Endothelial cell (in vitro differentiated cells): ENCODE results near the gene FLRT2. TPM values are rescaled to one million over a fixed set of nuclear protein-coding genes. Genes with fewer than 3 reads are reported as not detected.

Experiments
- DNase-seq: peaks from one replicate; pipeline ENCODE4 v3.0.0; 2021; ENCODE audit warnings: low spot score
- H3K27ac Mint-ChIP-seq: one replicate; pipeline ENCODE4 v1.8.0; 2021; ENCODE audit warnings: mixed read lengths, inconsistent platforms; ENCODE audit not compliant: unreplicated experiment
- H3K27me3 Mint-ChIP-seq: one replicate; pipeline ENCODE4 v1.8.0; 2021; ENCODE audit warnings: mild to moderate bottlenecking, moderate library complexity, mixed read lengths, inconsistent platforms; ENCODE audit not compliant: unreplicated experiment
- H3K36me3 Mint-ChIP-seq: one replicate; pipeline ENCODE4 v1.8.0; 2021; ENCODE audit warnings: mild to moderate bottlenecking, low read depth, mixed read lengths, inconsistent platforms; ENCODE audit not compliant: unreplicated experiment
- H3K4me1 Mint-ChIP-seq: one replicate; pipeline ENCODE4 v1.8.0; 2021; ENCODE audit warnings: mild to moderate bottlenecking, mixed read lengths, inconsistent platforms; ENCODE audit not compliant: unreplicated experiment
- H3K4me3 Mint-ChIP-seq: one replicate; pipeline ENCODE4 v1.8.0; 2021; ENCODE audit warnings: mild to moderate bottlenecking, mixed read lengths, inconsistent platforms; ENCODE audit not compliant: unreplicated experiment
- H3K9me3 Mint-ChIP-seq: one replicate; pipeline ENCODE4 v1.8.0; 2021; ENCODE audit warnings: mixed read lengths, inconsistent platforms; ENCODE audit not compliant: unreplicated experiment
- total RNA-seq: library from RNA; stranded (reverse); fragmentation: NEBNext Ultra II Directional; extraction: Animal tissue kit (Norgen Biotek cat#: 25700); gene quantifications from one replicate; pipeline ENCODE4 v1.2.1, GENCODE V29; 2021; ENCODE audit not compliant: unreplicated experiment
- TF ChIP-seq, protein P1 (sequence below): fragments of 200-600 bp; sonication (generic); IDR thresholded peaks from one replicate; pipeline ENCODE4 v1.5.0; 2021; ENCODE audit warnings: antibody characterized with exemption; ENCODE audit not compliant: unreplicated experiment

The FLRT2 gene
- total RNA-seq, 1 donor from 2014 or later = 7.8 TPM

DNA sequence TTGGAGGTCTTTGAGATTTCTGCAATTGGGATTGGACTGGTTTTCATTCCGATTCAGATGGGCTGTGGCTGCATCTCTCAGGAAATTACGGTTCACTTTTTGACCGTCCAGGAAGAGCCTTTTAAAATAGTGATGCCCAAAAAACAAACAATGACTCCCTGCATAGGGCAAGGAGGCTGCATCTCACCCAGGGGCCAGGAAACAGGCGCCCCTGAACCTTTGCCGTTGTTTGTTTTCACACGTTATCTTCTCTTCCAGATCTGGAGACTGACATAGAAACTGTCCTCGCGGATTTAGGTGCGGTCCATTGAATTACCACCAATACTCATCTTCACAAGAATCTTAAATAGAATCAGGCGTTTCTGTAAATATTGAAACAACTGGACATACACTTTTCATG is 66.0 kb downstream of the FLRT2 start:
- Mint-ChIP-seq H3K27ac (no peak overlapping the region), H3K4me1 (peaks cover 20% of the 10 kb centered on the region)

DNA sequence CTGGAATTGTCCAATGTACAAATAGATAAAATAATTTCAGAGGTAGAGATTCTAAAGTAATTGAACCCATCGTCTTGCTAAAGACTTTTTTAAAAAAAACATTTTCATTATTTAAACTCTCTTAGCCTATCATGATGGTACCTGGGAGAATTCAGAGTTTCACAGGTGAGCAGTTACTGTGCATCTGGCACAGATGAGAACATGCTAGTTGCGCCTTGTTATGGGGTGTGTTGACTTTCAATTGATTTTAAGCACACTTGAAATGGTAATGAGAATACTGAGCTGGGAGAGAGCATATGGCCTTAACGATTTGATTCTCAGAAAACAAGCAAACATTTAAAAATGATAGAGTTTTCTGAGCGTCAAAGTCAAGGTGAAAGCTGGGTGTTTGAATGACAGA is 66.6 kb downstream of the FLRT2 start:
- H3K36me3 Mint-ChIP-seq = no peaks in the 10 kb centered on the region
- no peaks in the 10 kb centered on the region for H3K27me3 Mint-ChIP-seq
- no peak overlapping the region for H3K4me3 Mint-ChIP-seq
- no peaks in the 10 kb centered on the region for H3K9me3 Mint-ChIP-seq
- H3K4me1 Mint-ChIP-seq = peaks cover 20% of the 10 kb centered on the region
- H3K27ac Mint-ChIP-seq = no peak overlapping the region
- no peak for DNase-seq
- TF ChIP-seq, protein P1, sequence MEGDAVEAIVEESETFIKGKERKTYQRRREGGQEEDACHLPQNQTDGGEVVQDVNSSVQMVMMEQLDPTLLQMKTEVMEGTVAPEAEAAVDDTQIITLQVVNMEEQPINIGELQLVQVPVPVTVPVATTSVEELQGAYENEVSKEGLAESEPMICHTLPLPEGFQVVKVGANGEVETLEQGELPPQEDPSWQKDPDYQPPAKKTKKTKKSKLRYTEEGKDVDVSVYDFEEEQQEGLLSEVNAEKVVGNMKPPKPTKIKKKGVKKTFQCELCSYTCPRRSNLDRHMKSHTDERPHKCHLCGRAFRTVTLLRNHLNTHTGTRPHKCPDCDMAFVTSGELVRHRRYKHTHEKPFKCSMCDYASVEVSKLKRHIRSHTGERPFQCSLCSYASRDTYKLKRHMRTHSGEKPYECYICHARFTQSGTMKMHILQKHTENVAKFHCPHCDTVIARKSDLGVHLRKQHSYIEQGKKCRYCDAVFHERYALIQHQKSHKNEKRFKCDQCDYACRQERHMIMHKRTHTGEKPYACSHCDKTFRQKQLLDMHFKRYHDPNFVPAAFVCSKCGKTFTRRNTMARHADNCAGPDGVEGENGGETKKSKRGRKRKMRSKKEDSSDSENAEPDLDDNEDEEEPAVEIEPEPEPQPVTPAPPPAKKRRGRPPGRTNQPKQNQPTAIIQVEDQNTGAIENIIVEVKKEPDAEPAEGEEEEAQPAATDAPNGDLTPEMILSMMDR = no peak

More for the DNA sequence above, 66.0 kb downstream of the FLRT2 start:
- TF ChIP-seq, protein P1 = no peak
- H3K27me3 Mint-ChIP-seq = no peaks in the 10 kb centered on the region
- H3K36me3 Mint-ChIP-seq = no peaks in the 10 kb centered on the region
- peak; percentile 16 for DNase-seq
- H3K4me3 Mint-ChIP-seq = no peak overlapping the region
- no peaks in the 10 kb centered on the region for H3K9me3 Mint-ChIP-seq

DNA sequence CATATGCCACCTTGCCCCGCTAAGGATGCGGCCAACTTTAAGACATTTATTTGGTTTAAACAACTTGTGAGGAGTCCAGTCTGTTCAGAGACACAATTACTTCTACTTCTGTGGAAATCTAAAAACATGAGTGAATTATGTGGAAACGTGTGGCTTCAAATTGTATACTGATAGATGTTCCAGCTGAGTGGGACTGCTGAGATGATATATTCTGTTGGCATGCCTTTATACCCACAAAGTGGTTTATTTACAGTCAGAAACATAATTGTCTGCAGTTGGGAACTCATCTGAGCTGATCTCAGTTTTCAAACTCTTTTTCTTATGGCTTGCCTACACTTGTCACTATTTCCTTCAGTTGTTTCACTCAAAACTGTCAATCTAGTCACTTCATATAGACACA is 67.8 kb downstream of the FLRT2 start:
- TF ChIP-seq, protein P1 = no peak
- Mint-ChIP-seq H3K36me3 (no peaks in the 10 kb centered on the region), H3K27me3 (no peaks in the 10 kb centered on the region), H3K4me1 (peaks cover 20% of the 10 kb centered on the region), H3K9me3 (no peaks in the 10 kb centered on the region), H3K4me3 (no peak overlapping the region), H3K27ac (no peak overlapping the region)
- no peak for DNase-seq

DNA sequence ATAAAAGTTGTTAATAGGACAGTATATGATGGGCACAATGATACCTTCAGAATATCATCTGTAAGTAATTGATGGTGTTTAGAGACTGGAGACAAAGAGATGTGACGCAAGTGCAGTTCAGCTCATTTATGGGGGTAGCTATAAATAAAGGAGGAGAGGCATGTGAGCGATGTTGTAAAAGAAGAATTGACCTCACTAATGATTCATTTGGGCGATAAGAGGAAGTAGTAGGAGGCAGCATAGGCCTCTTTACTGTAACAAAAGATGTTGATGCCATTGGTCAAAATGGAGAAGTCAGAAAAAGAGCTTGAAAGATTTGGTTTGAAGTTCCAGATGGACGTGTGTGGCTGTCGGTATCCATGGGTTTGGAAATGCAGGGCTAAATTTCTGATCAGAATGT is 70.0 kb downstream of the FLRT2 start:
- DNase-seq = no peak
- H3K36me3 Mint-ChIP-seq = no peaks in the 10 kb centered on the region
- no peaks in the 10 kb centered on the region for H3K9me3 Mint-ChIP-seq
- no peak overlapping the region for H3K4me3 Mint-ChIP-seq
- TF ChIP-seq, protein P1 = no peak
- peaks cover 26% of the 10 kb centered on the region for H3K4me1 Mint-ChIP-seq
- H3K27me3 Mint-ChIP-seq = no peaks in the 10 kb centered on the region
- no peak overlapping the region for H3K27ac Mint-ChIP-seq

DNA sequence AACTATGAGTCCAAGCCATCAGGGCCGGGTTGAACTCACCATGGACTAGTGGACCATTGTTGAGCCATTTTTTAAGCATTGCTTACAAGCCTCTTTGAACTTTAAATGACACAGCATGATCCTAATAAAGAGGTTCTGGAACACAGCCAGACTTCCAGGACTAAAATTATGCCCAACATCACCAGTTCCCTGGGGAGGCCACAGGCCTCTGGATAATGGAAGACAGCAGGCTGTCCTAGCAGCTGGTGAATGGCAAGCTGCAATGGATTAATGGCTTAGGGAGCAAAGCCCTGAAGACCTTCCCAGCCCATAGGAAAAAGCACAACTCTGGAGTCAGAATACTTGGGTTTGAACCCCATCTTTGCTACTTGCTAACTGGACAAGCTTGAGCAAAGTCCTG is 71.3 kb downstream of the FLRT2 start:
- no peaks in the 10 kb centered on the region for H3K27me3 Mint-ChIP-seq
- H3K4me3 Mint-ChIP-seq = no peak overlapping the region
- peaks cover 19% of the 10 kb centered on the region for H3K4me1 Mint-ChIP-seq
- DNase-seq = no peak
- H3K36me3 Mint-ChIP-seq = no peaks in the 10 kb centered on the region
- TF ChIP-seq, protein P1 = no peak
- no peaks in the 10 kb centered on the region for H3K9me3 Mint-ChIP-seq
- no peak overlapping the region for H3K27ac Mint-ChIP-seq
